SK-N-SH (cell line): ENCODE data around the gene TMED3. TPM values are rescaled to one million over a fixed set of nuclear protein-coding genes. Genes with fewer than 3 reads are reported as not detected.

Experiments
- CTCF ChIA-PET: fragments of 300-600, 350-600 bp; formaldehyde crosslinking; extraction: SDS; loops from one replicate; lab custom pipeline; 2021; lab: Yijun Ruan, JAX
- POLR2A ChIA-PET: fragments of 350-600 bp; sonication (Branson Sonifier 250); formaldehyde crosslinking; extraction: SDS; loops from one replicate; lab custom pipeline; 2020; ENCODE audit warnings: antibody characterized with exemption, inconsistent platforms; lab: Yijun Ruan, JAX
- DNase-seq: peaks from one replicate; pipeline ENCODE4 v3.0.0; 2012
- H2AFZ ChIP-seq: fragments of 200-600 bp; sonication (generic); 2 replicates; pipeline ENCODE4 v1.8.1; 2016; ENCODE audit warnings: antibody characterized with exemption, mild to moderate bottlenecking, low read depth
- H3F3A ChIP-seq: fragments of 200-600 bp; sonication (generic); replicated peaks from 2 replicates; pipeline ENCODE3; 2016; ENCODE audit warnings: antibody characterized with exemption, mild to moderate bottlenecking; ENCODE audit not compliant: insufficient read depth
- H3K27ac ChIP-seq, 2 experiments: fragments of 200-500 bp in 1 of 2; fragments of 200-600 bp in 1 of 2; sonication (Bioruptor generic) in 1 of 2; sonication (generic), shearing (Covaris generic) in 1 of 2; 2 replicates each; pipeline versions ENCODE4 v1.5.1 to v1.6.1; 2014 to 2016; ENCODE audit warnings: low read depth in 2 of 2, inconsistent platforms in 1 of 2, low read length in 1 of 2, mild to moderate bottlenecking in 1 of 2, mixed read lengths in 1 of 2
- H3K27me3 ChIP-seq: fragments of 200-600 bp; sonication (generic), shearing (Covaris generic); 2 replicates; pipeline ENCODE4 v1.6.1; 2016; ENCODE audit warnings: mixed run types; ENCODE audit not compliant: insufficient read depth
- H3K36me3 ChIP-seq, 2 experiments: fragments of 200-500 bp in 1 of 2; fragments of 200-600 bp in 1 of 2; sonication (Bioruptor generic) in 1 of 2; sonication (generic) in 1 of 2; replicated peaks in 1 of 2; 2 replicates each; pipeline versions ENCODE3 to v1.5.1; 2014 to 2016; ENCODE audit warnings: low read length in 1 of 2, mild to moderate bottlenecking in 1 of 2; ENCODE audit not compliant: insufficient read depth in 2 of 2, control insufficient read depth in 1 of 2
- H3K4me1 ChIP-seq, 2 experiments: fragments of 200-500 bp in 1 of 2; fragments of 200-600 bp in 1 of 2; sonication (Bioruptor generic) in 1 of 2; sonication (generic), shearing (Covaris generic) in 1 of 2; 2 replicates each; pipeline versions ENCODE4 v1.5.1 to v1.6.1; 2014 to 2016; ENCODE audit warnings: low read depth in 1 of 2, low read length in 1 of 2, mixed run types in 1 of 2; ENCODE audit not compliant: insufficient read depth in 2 of 2, control insufficient read depth in 1 of 2
- H3K4me2 ChIP-seq: fragments of 200-600 bp; sonication (generic), shearing (Covaris generic); 2 replicates; pipeline ENCODE4 v1.6.1; 2017; ENCODE audit warnings: mixed run types
- H3K4me3 ChIP-seq, 2 experiments: fragments of 200-500 bp in 1 of 2; fragments of 200-600 bp in 1 of 2; sonication (Bioruptor generic) in 1 of 2; sonication (generic), shearing (Covaris generic) in 1 of 2; 2 replicates each; pipeline versions ENCODE4 v1.5.1 to v1.8.1; 2014 to 2016; ENCODE audit warnings: low read depth in 2 of 2, inconsistent platforms in 1 of 2, low read length in 1 of 2, mild to moderate bottlenecking in 1 of 2, mixed read lengths in 1 of 2, moderate library complexity in 1 of 2
- H3K79me2 ChIP-seq: fragments of 200-600 bp; sonication (generic); 2 replicates; pipeline ENCODE4 v1.8.1; 2017; ENCODE audit warnings: mild to moderate bottlenecking; ENCODE audit not compliant: insufficient read depth
- H3K9ac ChIP-seq: fragments of 200-600 bp; sonication (generic); 2 replicates; pipeline ENCODE4 v1.6.1; 2017; ENCODE audit warnings: mixed run types
- H3K9me2 ChIP-seq: fragments of 200-600 bp; sonication (generic); 2 replicates; pipeline ENCODE4 v1.6.1; 2017; ENCODE audit warnings: mixed run types
- H3K9me3 ChIP-seq: fragments of 200-600 bp; sonication (generic); 2 replicates; pipeline ENCODE4 v1.6.1; 2017; ENCODE audit warnings: mixed run types, mild to moderate bottlenecking, moderate library complexity
- H4K20me1 ChIP-seq: fragments of 200-600 bp; sonication (generic); 2 replicates; pipeline ENCODE4 v1.6.1; 2017; ENCODE audit warnings: mild to moderate bottlenecking, mixed run types; ENCODE audit not compliant: insufficient read depth
- CTCF ChIP-seq: fragments of 200-600 bp; sonication (generic); IDR thresholded peaks from 2 replicates; pipeline ENCODE4 v1.6.1; 2017; ENCODE audit warnings: antibody characterized with exemption, mild to moderate bottlenecking, moderate library complexity
- EP300 ChIP-seq, 2 experiments: IDR thresholded peaks; 2 replicates each; pipeline versions ENCODE4 v1.4.0 to v1.6.1; 2012; ENCODE audit warnings: borderline replicate concordance in 1 of 2, low read depth in 1 of 2, low read length in 1 of 2
- EZH2phosphoT487 ChIP-seq: fragments of 200-600 bp; sonication (generic); IDR thresholded peaks from 2 replicates; pipeline ENCODE4 v1.6.1; 2017; ENCODE audit warnings: low read depth, mixed run types, mild to moderate bottlenecking, antibody characterized with exemption, moderate library complexity, borderline replicate concordance
- FOXJ3 ChIP-seq: sonication (generic); formaldehyde crosslinking; IDR thresholded peaks from 2 replicates; pipeline ENCODE4 v1.5.1; 2020; ENCODE audit warnings: mild to moderate bottlenecking, missing genetic modification reagents
- FOXM1 ChIP-seq: IDR thresholded peaks from 2 replicates; pipeline ENCODE4 v1.4.0; 2012; ENCODE audit warnings: low read depth, mild to moderate bottlenecking
- GABPA ChIP-seq: IDR thresholded peaks from 2 replicates; pipeline ENCODE4 v1.4.0; 2012; ENCODE audit warnings: low read depth, mild to moderate bottlenecking
- IRF3 ChIP-seq: fragments of 150-350 bp; IDR thresholded peaks from 2 replicates; pipeline ENCODE4 v1.6.1; 2016; ENCODE audit warnings: mild to moderate bottlenecking, low read depth, low read length
- JUND ChIP-seq: IDR thresholded peaks from 2 replicates; pipeline ENCODE4 v1.4.0; 2012
- MEF2A ChIP-seq: IDR thresholded peaks from 2 replicates; pipeline ENCODE4 v1.4.0; 2012; ENCODE audit warnings: low read depth, borderline replicate concordance
- MXI1 ChIP-seq: IDR thresholded peaks from 2 replicates; pipeline ENCODE4 v1.6.1; 2012; ENCODE audit warnings: mild to moderate bottlenecking, low read depth, low read length, improper control_type of control experiment
- NRF1 ChIP-seq: IDR thresholded peaks from 2 replicates; pipeline ENCODE4 v1.6.1; 2012; ENCODE audit warnings: low read depth, mild to moderate bottlenecking, low read length
- RFX5 ChIP-seq: IDR thresholded peaks from 2 replicates; pipeline ENCODE4 v1.6.1; 2012; ENCODE audit warnings: mild to moderate bottlenecking, improper control_type of control experiment, low read length
- TEAD4 ChIP-seq: IDR thresholded peaks from 2 replicates; pipeline ENCODE4 v1.4.0; 2012; ENCODE audit warnings: mild to moderate bottlenecking, borderline replicate concordance; ENCODE audit not compliant: insufficient read depth
- USF1 ChIP-seq: IDR thresholded peaks from 2 replicates; pipeline ENCODE4 v1.4.0; 2012; ENCODE audit warnings: low read depth, borderline replicate concordance
- YY1 ChIP-seq: IDR thresholded peaks from 2 replicates; pipeline ENCODE4 v1.4.0; 2012; ENCODE audit warnings: low read depth, mild to moderate bottlenecking
- WGBS: methylation state at CpG from one replicate; pipeline ENCODE4 v1.1.6; 2017; ENCODE audit warnings: low lambda C conversion rate; 5-methylcytosine and 5-hydroxymethylcytosine counted together
- polyA plus RNA-seq, 3 experiments: library from polyadenylated mRNA; depleted of rRNA; stranded (reverse); fragments of >200 nt; gene quantifications; 2 replicates each; pipeline ENCODE4 v1.2.3, GENCODE V29; 2012
- TF ChIP-seq, protein P1 (sequence below): IDR thresholded peaks from 2 replicates; pipeline ENCODE4 v1.6.1; 2012; ENCODE audit warnings: mild to moderate bottlenecking, low read depth, low read length, moderate library complexity
- TF ChIP-seq, protein P2 (sequence below): fragments of 150-350 bp; IDR thresholded peaks from 2 replicates; pipeline ENCODE4 v1.6.1; 2017; ENCODE audit warnings: antibody characterized with exemption, low read length, low read depth, borderline replicate concordance
- TF ChIP-seq, protein P3 (sequence below): IDR thresholded peaks from 2 replicates; pipeline ENCODE4; 2012
- TF ChIP-seq, protein P4 (sequence below): IDR thresholded peaks from 2 replicates; pipeline ENCODE4 v1.4.0; 2012; ENCODE audit warnings: low read depth, borderline replicate concordance

TMED3 gene
- polyA plus RNA-seq, 1 of the 3 experiments (the other 2 are of a cell fraction) = 128 TPM

DNA sequence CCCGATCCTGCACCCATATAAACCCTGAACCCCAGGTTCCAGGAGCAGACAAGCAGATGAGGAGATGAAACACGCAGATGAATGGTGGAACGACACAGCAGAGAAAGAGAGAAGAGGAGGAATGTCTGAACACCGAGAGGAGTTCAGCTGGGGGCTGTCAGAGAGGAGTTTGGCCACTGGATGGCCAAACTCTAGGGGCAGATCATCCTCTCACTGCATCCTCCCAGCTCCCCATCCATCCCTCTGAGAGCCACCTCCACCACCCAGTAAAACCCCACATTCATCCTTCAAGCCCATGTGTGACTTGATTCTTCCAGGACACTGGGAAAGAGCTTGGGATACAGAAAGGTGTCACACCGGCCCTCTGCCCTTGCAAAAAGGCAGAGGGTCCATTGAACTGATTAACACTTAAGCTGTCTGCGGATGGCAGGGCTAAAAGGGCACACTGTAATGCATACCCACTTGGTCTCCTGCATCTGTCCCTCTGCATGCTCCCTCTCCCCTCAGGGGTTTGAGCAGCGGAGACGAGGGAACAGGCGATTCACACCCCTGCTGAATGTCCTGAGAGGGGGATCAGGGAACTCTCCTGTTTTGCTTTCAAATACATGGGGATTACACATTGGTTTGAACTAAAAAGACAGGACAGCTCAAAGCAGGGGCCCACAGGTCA, 53.8 kb downstream of the TMED3 start:
- no peaks in the 10 kb centered on the region for H3K27me3 ChIP-seq
- peaks cover 10 to 24% of the 10 kb centered on the region in 2 experiments; a peak in 2 of 4 replicates for H3K4me1 ChIP-seq
- H3K9me2 ChIP-seq = no peaks in the 10 kb centered on the region
- H3K27ac ChIP-seq = peak overlapping the region; percentile 41 to 63; a peak in 2 of 4 replicates
- peak overlapping the region; percentile 57; the same call in 1 of the 2 replicates for H3K4me2 ChIP-seq
- no peaks in the 10 kb centered on the region for H3K36me3 ChIP-seq
- no peak overlapping the region for H3K9ac ChIP-seq
- no peaks in the 10 kb centered on the region for H3K79me2 ChIP-seq
- no peaks in the 10 kb centered on the region for H4K20me1 ChIP-seq
- POLR2A ChIA-PET = no interaction called here
- no peak overlapping the region for H2AFZ ChIP-seq
- peak; percentile 26 for DNase-seq
- CTCF ChIA-PET = interaction anchor here (0.9 to 8.1 kb wide), 5 partner anchors 9 to 489 kb away, joined by 4 to 113 read pairs (median 10); no protein-coding TSS in a partner anchor
- 92% methylated on average over 9 of the region's 9 CpGs for WGBS
- no peaks in the 10 kb centered on the region for H3K9me3 ChIP-seq
- H3K4me3 ChIP-seq = no peak overlapping the region
- H3F3A ChIP-seq = no peaks in the 10 kb centered on the region
- TF ChIP-seq, protein P1, sequence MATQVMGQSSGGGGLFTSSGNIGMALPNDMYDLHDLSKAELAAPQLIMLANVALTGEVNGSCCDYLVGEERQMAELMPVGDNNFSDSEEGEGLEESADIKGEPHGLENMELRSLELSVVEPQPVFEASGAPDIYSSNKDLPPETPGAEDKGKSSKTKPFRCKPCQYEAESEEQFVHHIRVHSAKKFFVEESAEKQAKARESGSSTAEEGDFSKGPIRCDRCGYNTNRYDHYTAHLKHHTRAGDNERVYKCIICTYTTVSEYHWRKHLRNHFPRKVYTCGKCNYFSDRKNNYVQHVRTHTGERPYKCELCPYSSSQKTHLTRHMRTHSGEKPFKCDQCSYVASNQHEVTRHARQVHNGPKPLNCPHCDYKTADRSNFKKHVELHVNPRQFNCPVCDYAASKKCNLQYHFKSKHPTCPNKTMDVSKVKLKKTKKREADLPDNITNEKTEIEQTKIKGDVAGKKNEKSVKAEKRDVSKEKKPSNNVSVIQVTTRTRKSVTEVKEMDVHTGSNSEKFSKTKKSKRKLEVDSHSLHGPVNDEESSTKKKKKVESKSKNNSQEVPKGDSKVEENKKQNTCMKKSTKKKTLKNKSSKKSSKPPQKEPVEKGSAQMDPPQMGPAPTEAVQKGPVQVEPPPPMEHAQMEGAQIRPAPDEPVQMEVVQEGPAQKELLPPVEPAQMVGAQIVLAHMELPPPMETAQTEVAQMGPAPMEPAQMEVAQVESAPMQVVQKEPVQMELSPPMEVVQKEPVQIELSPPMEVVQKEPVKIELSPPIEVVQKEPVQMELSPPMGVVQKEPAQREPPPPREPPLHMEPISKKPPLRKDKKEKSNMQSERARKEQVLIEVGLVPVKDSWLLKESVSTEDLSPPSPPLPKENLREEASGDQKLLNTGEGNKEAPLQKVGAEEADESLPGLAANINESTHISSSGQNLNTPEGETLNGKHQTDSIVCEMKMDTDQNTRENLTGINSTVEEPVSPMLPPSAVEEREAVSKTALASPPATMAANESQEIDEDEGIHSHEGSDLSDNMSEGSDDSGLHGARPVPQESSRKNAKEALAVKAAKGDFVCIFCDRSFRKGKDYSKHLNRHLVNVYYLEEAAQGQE = no peak
- TF ChIP-seq YY1 = no peak
- TF ChIP-seq, protein P2, sequence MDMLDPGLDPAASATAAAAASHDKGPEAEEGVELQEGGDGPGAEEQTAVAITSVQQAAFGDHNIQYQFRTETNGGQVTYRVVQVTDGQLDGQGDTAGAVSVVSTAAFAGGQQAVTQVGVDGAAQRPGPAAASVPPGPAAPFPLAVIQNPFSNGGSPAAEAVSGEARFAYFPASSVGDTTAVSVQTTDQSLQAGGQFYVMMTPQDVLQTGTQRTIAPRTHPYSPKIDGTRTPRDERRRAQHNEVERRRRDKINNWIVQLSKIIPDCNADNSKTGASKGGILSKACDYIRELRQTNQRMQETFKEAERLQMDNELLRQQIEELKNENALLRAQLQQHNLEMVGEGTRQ = no peak
- TF ChIP-seq NRF1 = no peak
- TF ChIP-seq FOXM1 = no peak
- no peak for TF ChIP-seq USF1
- no peak for TF ChIP-seq EZH2phosphoT487
- no peak for TF ChIP-seq GABPA
- no peak for TF ChIP-seq CTCF
- TF ChIP-seq, protein P3, sequence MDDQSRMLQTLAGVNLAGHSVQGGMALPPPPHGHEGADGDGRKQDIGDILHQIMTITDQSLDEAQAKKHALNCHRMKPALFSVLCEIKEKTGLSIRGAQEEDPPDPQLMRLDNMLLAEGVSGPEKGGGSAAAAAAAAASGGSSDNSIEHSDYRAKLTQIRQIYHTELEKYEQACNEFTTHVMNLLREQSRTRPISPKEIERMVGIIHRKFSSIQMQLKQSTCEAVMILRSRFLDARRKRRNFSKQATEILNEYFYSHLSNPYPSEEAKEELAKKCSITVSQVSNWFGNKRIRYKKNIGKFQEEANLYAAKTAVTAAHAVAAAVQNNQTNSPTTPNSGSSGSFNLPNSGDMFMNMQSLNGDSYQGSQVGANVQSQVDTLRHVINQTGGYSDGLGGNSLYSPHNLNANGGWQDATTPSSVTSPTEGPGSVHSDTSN = no peak
- TF ChIP-seq EP300 (IDR thresholded peaks at IDR 0.05; ENCODE audit: borderline replicate concordance in 1 of 2, low read depth in 1 of 2, low read length in 1 of 2) = no peak
- TF ChIP-seq, protein P4, sequence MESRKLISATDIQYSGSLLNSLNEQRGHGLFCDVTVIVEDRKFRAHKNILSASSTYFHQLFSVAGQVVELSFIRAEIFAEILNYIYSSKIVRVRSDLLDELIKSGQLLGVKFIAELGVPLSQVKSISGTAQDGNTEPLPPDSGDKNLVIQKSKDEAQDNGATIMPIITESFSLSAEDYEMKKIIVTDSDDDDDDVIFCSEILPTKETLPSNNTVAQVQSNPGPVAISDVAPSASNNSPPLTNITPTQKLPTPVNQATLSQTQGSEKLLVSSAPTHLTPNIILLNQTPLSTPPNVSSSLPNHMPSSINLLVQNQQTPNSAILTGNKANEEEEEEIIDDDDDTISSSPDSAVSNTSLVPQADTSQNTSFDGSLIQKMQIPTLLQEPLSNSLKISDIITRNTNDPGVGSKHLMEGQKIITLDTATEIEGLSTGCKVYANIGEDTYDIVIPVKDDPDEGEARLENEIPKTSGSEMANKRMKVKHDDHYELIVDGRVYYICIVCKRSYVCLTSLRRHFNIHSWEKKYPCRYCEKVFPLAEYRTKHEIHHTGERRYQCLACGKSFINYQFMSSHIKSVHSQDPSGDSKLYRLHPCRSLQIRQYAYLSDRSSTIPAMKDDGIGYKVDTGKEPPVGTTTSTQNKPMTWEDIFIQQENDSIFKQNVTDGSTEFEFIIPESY = no peak
- no peak for TF ChIP-seq MEF2A
- no peak for TF ChIP-seq JUND
- TF ChIP-seq MXI1 = no peak
- no peak for TF ChIP-seq IRF3
- TF ChIP-seq RFX5 = no peak
- TF ChIP-seq TEAD4 = no peak
- no peak for TF ChIP-seq FOXJ3 (CRISPR knock-in tag)
- TF ChIP-seq, all 33 proteins: peak for 0
